Measurements from ENCODE around the gene KCNJ6. TPM values are rescaled to one million over a fixed set of nuclear protein-coding genes. Genes with fewer than 3 reads are reported as not detected.

KCNJ6 gene
- total and polyA plus RNA-seq, 8 donors, result under 0.01 to 1.3 (median 0.29) TPM; not detected in 3

- TF ChIP-seq EP300 (IDR thresholded peaks at IDR 0.05), result no peak
- no peak for TF ChIP-seq POLR2A (IDR thresholded peaks at IDR 0.05)
- Histone ChIP-seq H3K4me1 (no peaks in the 10 kb centered on the region), H3K9me3 (no peaks in the 10 kb centered on the region), H3K27me3 (peaks cover 0 to 7% (median 0%) of the 10 kb centered on the region in 3 donors), H3K27ac (no peak overlapping the region), H3K36me3 (no peaks in the 10 kb centered on the region), H3K4me3 (no peak overlapping the region)
- WGBS, 5 donors, result 61 to 87% (median 81%) methylated on average over 2 of the region's 2 CpGs
- intact Hi-C loops (cut with DNase I; ENCODE audit: low total_unique reads), result no loop called here
- DNase-seq, result no peak
Observed at GRCh38 chr21:37945036-37945435, 28.8 kb upstream of the KCNJ6 start.

- no peak for DNase-seq
- 52 to 76% (median 68%) methylated on average over 5 of the region's 5 CpGs for WGBS, 5 donors
- Histone ChIP-seq H3K9me3 (peaks cover 0 to 5% (median 2%) of the 10 kb centered on the region in 4 donors), H3K27me3 (peaks cover 0 to 7% (median 0%) of the 10 kb centered on the region in 3 donors), H3K4me3 (no peak overlapping the region), H3K4me1 (no peaks in the 10 kb centered on the region), H3K36me3 (no peaks in the 10 kb centered on the region), H3K27ac (no peak overlapping the region)
- TF ChIP-seq CTCF (IDR thresholded peaks at IDR 0.05), result no peak
- TF ChIP-seq POLR2A (IDR thresholded peaks at IDR 0.05), result no peak
- no peak for TF ChIP-seq EP300 (IDR thresholded peaks at IDR 0.05)
- no peak for TF ChIP-seq POLR2AphosphoS5 (IDR thresholded peaks at IDR 0.05)
- intact Hi-C loops (cut with DNase I; ENCODE audit: low total_unique reads), result no loop called here
Observed at GRCh38 chr21:37944496-37944895, 28.2 kb upstream of the KCNJ6 start.

- Histone ChIP-seq H3K27ac (no peak overlapping the region), H3K9me3 (peaks cover 0 to 10% (median 2%) of the 10 kb centered on the region in 4 donors), H3K4me3 (no peak overlapping the region), H3K36me3 (no peaks in the 10 kb centered on the region), H3K4me1 (no peaks in the 10 kb centered on the region), H3K27me3 (peaks cover 0 to 5% (median 0%) of the 10 kb centered on the region in 3 donors)
- intact Hi-C loops (cut with DNase I; ENCODE audit: low total_unique reads), result no loop called here
- TF ChIP-seq CTCF (IDR thresholded peaks at IDR 0.05), result no peak
- no peak for TF ChIP-seq EP300 (IDR thresholded peaks at IDR 0.05)
- no peak for TF ChIP-seq POLR2A (IDR thresholded peaks at IDR 0.05)
- no peak for TF ChIP-seq POLR2AphosphoS5 (IDR thresholded peaks at IDR 0.05)
- WGBS, 5 donors, result 29 to 49% (median 43%) methylated on average over 2 of the region's 2 CpGs
- no peak for DNase-seq
Observed at GRCh38 chr21:37940691-37941090, 24.4 kb upstream of the KCNJ6 start.

- 69 to 81% (median 78%) methylated on average over 4 of the region's 4 CpGs for WGBS, 5 donors
- Histone ChIP-seq H3K9me3 (peaks cover 0 to 10% (median 2%) of the 10 kb centered on the region in 4 donors), H3K4me1 (no peaks in the 10 kb centered on the region), H3K36me3 (no peaks in the 10 kb centered on the region), H3K4me3 (no peak overlapping the region), H3K27ac (no peak overlapping the region), H3K27me3 (peaks cover 0 to 5% (median 0%) of the 10 kb centered on the region in 3 donors)
- intact Hi-C loops (cut with DNase I; ENCODE audit: low total_unique reads), result no loop called here
- DNase-seq, result no peak
- TF ChIP-seq EP300 (IDR thresholded peaks at IDR 0.05) (no peak), CTCF (IDR thresholded peaks at IDR 0.05) (no peak), POLR2AphosphoS5 (IDR thresholded peaks at IDR 0.05) (no peak), POLR2A (IDR thresholded peaks at IDR 0.05) (no peak)
Observed at GRCh38 chr21:37939838-37940237, 23.6 kb upstream of the KCNJ6 start.

- 69 to 78% (median 72%) methylated on average over 4 of the region's 4 CpGs for WGBS, 5 donors
Observed at GRCh38 chr21:37939251-37939650, 23.0 kb upstream of the KCNJ6 start.

More at GRCh38 chr21:37939251-37939650, 23.0 kb upstream of the KCNJ6 start:
- DNase-seq, result no peak
- Histone ChIP-seq H3K27ac (no peak overlapping the region), H3K4me1 (no peaks in the 10 kb centered on the region), H3K27me3 (peaks cover 0 to 5% (median 0%) of the 10 kb centered on the region in 3 donors), H3K36me3 (no peaks in the 10 kb centered on the region), H3K4me3 (no peak overlapping the region), H3K9me3 (peaks cover 0 to 10% (median 2%) of the 10 kb centered on the region in 4 donors)
- intact Hi-C loops (cut with DNase I; ENCODE audit: low total_unique reads), result no loop called here
- no peak for TF ChIP-seq EP300 (IDR thresholded peaks at IDR 0.05)
- no peak for TF ChIP-seq CTCF (IDR thresholded peaks at IDR 0.05)
